ENCODE measurements around the gene SOD2. TPM values are rescaled to one million over a fixed set of nuclear protein-coding genes. Genes with fewer than 3 reads are reported as not detected.
A peak's percentile ranks its signal among the peaks of the same experiment; 100 is the strongest.

Gene SOD2
- total RNA-seq, 3 donors from 2014 or later, result 286 to 462 (median 400) TPM

GRCh38 chr6:159689001-159689400, 4.0 kb downstream of the SOD2 start:
- intact Hi-C loops (cut with DNase I, micrococcal nuclease), result no loop called here
- DNase-seq (peak in 1 of 3 donors; percentile 60), ATAC-seq (no peak)
- no peak overlapping the region for H3K4me3 ChIP-seq
- H3K4me1 ChIP-seq (ENCODE audit: low read depth), result peaks cover 14% of the 10 kb centered on the region
- no peak for TF ChIP-seq CTCF (IDR thresholded peaks at IDR 0.05)
- no peaks in the 10 kb centered on the region for H3K36me3 ChIP-seq (ENCODE audit: low read depth)
- no peaks in the 10 kb centered on the region for H3K9me3 ChIP-seq

DNA sequence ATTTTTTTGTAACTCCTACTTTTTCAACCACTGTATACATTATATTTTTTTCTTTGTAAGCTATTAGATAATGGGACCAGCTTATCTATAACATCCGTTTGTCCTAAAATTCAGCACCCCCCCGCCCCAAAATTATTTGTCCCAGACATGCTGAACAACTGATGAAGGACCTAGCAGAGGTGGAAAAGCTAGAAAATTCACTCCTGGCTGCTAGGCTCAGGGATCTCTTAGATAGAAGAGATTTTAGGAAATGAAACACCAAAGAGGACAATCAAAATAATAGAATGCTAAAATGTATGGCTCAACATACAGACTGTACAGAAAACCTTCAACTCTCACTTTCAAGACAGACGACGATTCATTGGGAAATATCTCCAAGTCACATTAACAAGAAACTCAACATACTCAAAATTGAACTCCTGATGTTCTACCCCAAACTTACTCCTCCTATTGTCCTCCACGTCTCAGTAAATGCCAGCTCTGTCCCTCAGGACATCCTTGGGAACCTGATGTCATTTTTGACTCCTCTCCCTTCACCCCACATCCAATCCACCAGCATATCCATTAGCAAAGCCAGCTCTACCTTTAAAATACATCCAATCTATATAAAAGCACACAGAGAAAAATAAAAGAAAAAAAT, 4.7 kb downstream of the SOD2 start:
- DNase-seq, result no peak
- Histone ChIP-seq H3K36me3 (ENCODE audit: low read depth) (no peaks in the 10 kb centered on the region), H3K9me3 (no peaks in the 10 kb centered on the region), H3K4me1 (ENCODE audit: low read depth) (peaks cover 12% of the 10 kb centered on the region), H3K4me3 (no peak overlapping the region)
- intact Hi-C loops (cut with DNase I, micrococcal nuclease), result no loop called here
- no peak for ATAC-seq
- no peak for TF ChIP-seq CTCF (IDR thresholded peaks at IDR 0.05)

- H3K4me1 ChIP-seq (ENCODE audit: low read depth), result peaks cover 12% of the 10 kb centered on the region
- DNase-seq, result no peak
- no peak overlapping the region for H3K4me3 ChIP-seq
- no peak for TF ChIP-seq CTCF (IDR thresholded peaks at IDR 0.05)
- ATAC-seq, result no peak
- no peaks in the 10 kb centered on the region for H3K36me3 ChIP-seq (ENCODE audit: low read depth)
- no peaks in the 10 kb centered on the region for H3K9me3 ChIP-seq
- intact Hi-C loops (cut with DNase I, micrococcal nuclease), result no loop called here
These were observed 5.7 kb downstream of the SOD2 start for GRCh38 chr6:159687341-159687740.

DNA sequence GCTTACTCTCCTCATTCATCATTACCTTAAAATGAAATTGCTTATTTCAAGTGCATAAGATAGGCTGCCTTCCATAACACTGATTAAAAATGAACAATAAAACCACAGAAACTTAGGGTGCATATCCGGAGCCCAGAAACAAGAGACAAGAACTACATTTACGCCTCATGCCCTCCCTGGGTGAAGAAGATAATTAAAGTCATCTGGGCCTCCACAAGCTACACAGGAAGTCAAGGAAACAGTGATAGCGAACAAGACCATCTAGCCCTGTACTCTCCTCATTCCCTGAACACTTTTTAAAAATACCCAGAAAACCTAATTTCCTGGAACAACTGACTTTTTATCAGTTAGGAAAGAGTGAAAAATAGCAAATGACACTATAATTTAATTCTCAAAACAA, 6.3 kb downstream of the SOD2 start:
- TF ChIP-seq CTCF (IDR thresholded peaks at IDR 0.05), result no peak
- Histone ChIP-seq H3K36me3 (ENCODE audit: low read depth) (no peaks in the 10 kb centered on the region), H3K4me3 (no peak overlapping the region), H3K4me1 (ENCODE audit: low read depth) (peaks cover 12% of the 10 kb centered on the region), H3K9me3 (no peaks in the 10 kb centered on the region)
- no peak for ATAC-seq
- intact Hi-C loops (cut with DNase I, micrococcal nuclease), result no loop called here
- no peak for DNase-seq

GRCh38 chr6:159686040-159686439, 7.0 kb downstream of the SOD2 start:
- Histone ChIP-seq H3K9me3 (no peaks in the 10 kb centered on the region), H3K36me3 (ENCODE audit: low read depth) (no peaks in the 10 kb centered on the region), H3K4me3 (no peak overlapping the region), H3K4me1 (ENCODE audit: low read depth) (peaks cover 9% of the 10 kb centered on the region)
- no peak for ATAC-seq
- intact Hi-C loops (cut with DNase I, micrococcal nuclease), result no loop called here
- no peak for DNase-seq
- no peak for TF ChIP-seq CTCF (IDR thresholded peaks at IDR 0.05)

DNA sequence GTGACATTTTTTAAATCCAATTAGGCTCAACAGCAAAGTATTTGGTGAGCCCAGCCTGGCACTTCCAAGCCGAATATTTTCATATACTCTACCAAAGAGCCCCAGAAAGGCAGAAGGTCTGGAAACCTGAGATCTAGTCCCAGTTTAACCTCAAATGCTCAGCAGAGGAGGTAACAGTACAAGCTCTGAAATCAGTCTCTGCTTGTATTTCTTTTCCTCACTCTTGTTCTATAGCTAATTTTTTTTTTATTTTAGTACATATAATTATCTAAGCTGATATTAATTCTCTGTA, 9.1 kb downstream of the SOD2 start:
- no peaks in the 10 kb centered on the region for H3K9me3 ChIP-seq
- TF ChIP-seq CTCF (IDR thresholded peaks at IDR 0.05), result no peak
- H3K4me3 ChIP-seq, result no peak overlapping the region
- H3K4me1 ChIP-seq (ENCODE audit: low read depth), result peaks cover 2% of the 10 kb centered on the region
- H3K36me3 ChIP-seq (ENCODE audit: low read depth), result no peaks in the 10 kb centered on the region
- no peak for ATAC-seq
- DNase-seq, result no peak
- intact Hi-C loops (cut with DNase I, micrococcal nuclease), result no loop called here
